Epithelial cell of esophagus (primary cell): Measurements from ENCODE around the gene AFAP1L1.

Source experiments
- DNase-seq: peaks from one replicate; pipeline ENCODE4 v3.0.0; 2010; ENCODE audit warnings: low read depth
- H3K4me3 ChIP-seq: 2 replicates; pipeline ENCODE4 v1.5.1; 2011; ENCODE audit warnings: mild to moderate bottlenecking, low read length, control low read depth
- CTCF ChIP-seq: IDR thresholded peaks from 2 replicates; pipeline ENCODE4 v1.5.1; 2011; ENCODE audit warnings: low read depth, mild to moderate bottlenecking, low read length, control low read depth, inconsistent platforms; ENCODE audit not compliant: insufficient read depth; ENCODE audit errors: missing control alignments

The AFAP1L1 gene

DNA sequence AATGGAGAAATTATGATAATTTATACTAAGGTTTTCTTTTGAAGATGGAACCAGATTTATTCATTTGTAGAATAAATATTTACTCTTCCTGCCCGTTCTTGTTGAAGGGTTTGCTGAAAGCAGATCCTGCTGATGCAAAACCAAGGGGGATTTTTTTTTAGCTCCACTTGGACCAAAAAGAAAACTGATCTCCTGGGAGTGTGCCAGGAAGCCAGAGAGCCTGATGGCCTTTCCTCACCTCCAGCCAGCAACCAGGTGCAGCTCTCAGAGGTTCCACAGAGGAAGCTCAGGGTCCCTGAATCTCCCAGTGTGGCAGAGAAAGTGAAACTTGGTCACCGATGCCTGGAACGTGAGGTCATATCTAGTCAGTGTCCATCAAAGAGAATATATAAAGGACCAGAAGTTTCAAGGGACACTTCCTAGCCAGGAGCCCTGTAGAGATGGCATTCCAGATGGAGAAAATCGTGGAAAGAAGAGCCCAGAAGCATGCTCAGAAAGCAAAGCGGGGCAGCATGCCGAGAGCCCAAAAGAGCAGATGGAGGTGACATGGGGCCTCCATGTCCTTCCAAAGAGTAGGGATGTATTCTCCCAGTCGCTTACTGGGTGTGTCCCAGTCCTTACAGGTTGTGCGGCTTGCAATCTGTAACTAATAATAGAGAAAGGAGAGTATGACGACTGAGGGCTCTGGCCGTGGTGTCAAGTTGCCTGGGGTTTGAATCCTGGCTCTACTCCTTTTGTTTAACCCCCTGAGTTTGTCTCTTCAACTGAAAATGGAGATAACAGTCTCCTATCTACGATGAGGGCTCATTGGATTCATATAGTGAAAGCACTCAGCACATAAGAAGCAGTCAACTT, 12.2 kb downstream of the AFAP1L1 start:
- TF ChIP-seq CTCF: no peak
- no peak for DNase-seq
- H3K4me3 ChIP-seq: no peak overlapping the region

- DNase-seq: peak; percentile 88
- no peak overlapping the region for H3K4me3 ChIP-seq
- no peak for TF ChIP-seq CTCF
Observed at GRCh38 chr5:149284501-149284900, 12.8 kb downstream of the AFAP1L1 start.

- H3K4me3 ChIP-seq: no peak overlapping the region
- peak; percentile 93 for DNase-seq
- no peak for TF ChIP-seq CTCF
Observed at GRCh38 chr5:149285153-149285552, 13.5 kb downstream of the AFAP1L1 start.

DNA sequence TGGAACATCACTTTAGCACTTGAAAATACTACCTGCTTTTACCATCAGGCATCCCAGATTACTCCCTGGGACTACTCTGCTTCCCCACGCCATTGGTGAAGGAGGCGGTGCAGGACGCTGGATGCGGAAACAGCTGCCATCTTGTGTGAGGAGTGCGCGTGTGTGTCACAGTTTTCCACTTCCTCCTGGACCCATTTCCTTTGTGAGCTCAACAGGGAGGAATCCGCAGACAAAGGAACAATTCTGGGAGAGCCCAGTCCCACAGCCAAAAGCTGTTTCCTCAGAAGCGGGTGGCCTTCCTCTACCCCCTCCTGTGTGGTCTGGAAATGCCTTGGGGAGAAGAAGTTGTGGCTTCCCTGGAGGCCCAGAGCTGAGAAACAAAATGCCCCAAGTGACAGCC, 16.8 kb downstream of the AFAP1L1 start:
- no peak for TF ChIP-seq CTCF
- no peak overlapping the region for H3K4me3 ChIP-seq
- DNase-seq: no peak

- no peak for DNase-seq
- no peak overlapping the region for H3K4me3 ChIP-seq
- TF ChIP-seq CTCF: no peak
Observed at GRCh38 chr5:149289301-149289700, 17.6 kb downstream of the AFAP1L1 start.

DNA sequence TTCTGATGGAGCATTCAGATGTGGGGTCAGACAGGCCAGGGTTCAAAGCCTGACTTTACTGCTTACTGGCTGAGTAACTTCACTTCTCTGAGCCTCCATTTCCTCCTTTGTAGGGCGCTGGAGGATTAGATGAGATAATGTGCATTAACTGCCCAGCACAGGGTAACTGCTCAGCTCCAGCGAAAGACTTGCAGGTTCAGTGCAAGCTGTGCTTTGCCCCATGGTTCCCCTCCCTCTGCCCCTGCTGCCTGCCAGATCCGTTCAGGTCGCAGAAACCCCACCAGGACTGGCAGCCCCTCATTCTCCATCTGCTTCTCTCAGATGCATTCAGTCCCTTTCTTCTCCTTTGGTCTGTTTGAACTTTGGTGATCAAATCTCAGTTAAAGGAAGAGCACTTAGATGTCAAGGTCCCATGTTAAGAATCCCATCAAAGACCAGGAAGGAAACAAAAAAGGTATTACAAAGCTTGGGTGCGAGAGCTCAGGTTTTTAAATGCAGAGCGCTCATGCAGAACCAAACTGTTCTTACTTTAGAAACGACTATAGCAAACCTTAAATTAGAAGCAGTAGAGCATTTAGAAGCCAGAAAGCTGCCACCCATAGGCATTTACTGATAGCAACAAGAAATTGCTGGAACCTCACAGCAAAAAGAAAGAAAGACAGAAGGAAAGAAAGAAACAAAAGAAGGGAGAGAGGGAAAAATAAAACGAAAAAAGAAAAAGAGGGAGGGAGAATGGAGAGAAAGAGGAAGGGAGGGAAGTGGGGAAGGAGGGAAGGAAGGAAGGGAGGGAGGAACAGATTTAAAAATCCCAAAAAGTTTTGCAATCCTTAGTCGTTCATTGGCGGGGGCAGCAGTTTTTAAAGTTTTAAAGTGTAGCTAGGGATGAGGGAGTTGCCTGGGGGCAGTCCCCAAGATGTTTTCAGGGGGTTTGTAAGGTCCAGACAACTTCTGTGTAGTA, 23.5 kb downstream of the AFAP1L1 start:
- no peak for DNase-seq
- TF ChIP-seq CTCF: no peak
- H3K4me3 ChIP-seq: no peak overlapping the region
